ENCODE measurements around the gene BRCA1. TPM values are rescaled to one million over a fixed set of nuclear protein-coding genes. Genes with fewer than 3 reads are reported as not detected.

The BRCA1 gene
- total RNA-seq, 2 experiments from 2014 or later = 1.2 to 1.3 TPM

- intact Hi-C loops (cut with DNase I, micrococcal nuclease) = no loop called here
- H3K9me3 ChIP-seq (ENCODE audit: control insufficient read depth in 1 of 2, insufficient read depth in 1 of 2, low read length in 2 of 2) = no peaks in the 10 kb centered on the region
- H3K4me1 ChIP-seq (ENCODE audit: insufficient read depth, low read length) = no peaks in the 10 kb centered on the region
- POLR2A ChIA-PET = no interaction called here
- CTCF ChIA-PET = no interaction called here
- H3K36me3 ChIP-seq (ENCODE audit: insufficient read depth, low read length) = no peaks in the 10 kb centered on the region
- ATAC-seq (ENCODE audit: poor library complexity) (no peak), DNase-seq (no peak)
- TF ChIP-seq, protein P1, sequence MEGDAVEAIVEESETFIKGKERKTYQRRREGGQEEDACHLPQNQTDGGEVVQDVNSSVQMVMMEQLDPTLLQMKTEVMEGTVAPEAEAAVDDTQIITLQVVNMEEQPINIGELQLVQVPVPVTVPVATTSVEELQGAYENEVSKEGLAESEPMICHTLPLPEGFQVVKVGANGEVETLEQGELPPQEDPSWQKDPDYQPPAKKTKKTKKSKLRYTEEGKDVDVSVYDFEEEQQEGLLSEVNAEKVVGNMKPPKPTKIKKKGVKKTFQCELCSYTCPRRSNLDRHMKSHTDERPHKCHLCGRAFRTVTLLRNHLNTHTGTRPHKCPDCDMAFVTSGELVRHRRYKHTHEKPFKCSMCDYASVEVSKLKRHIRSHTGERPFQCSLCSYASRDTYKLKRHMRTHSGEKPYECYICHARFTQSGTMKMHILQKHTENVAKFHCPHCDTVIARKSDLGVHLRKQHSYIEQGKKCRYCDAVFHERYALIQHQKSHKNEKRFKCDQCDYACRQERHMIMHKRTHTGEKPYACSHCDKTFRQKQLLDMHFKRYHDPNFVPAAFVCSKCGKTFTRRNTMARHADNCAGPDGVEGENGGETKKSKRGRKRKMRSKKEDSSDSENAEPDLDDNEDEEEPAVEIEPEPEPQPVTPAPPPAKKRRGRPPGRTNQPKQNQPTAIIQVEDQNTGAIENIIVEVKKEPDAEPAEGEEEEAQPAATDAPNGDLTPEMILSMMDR (IDR thresholded peaks at IDR 0.05) = no peak
- no peaks in the 10 kb centered on the region for H3K4me1 Mint-ChIP-seq (ENCODE audit: low read depth)
- H3K9me3 Mint-ChIP-seq = no peaks in the 10 kb centered on the region
- no peak overlapping the region for H3K27ac Mint-ChIP-seq
- no peak overlapping the region for H3K4me3 ChIP-seq (ENCODE audit: low read length)
- no peak overlapping the region for H3K4me3 Mint-ChIP-seq
- H3K27ac ChIP-seq (ENCODE audit: low read depth in 1 of 2, low read length in 2 of 2) = no peak overlapping the region
- H3K27me3 ChIP-seq (ENCODE audit: control insufficient read depth in 1 of 2, insufficient read depth in 2 of 2, low read length in 2 of 2) = no peaks in the 10 kb centered on the region
- H3K27me3 Mint-ChIP-seq = no peaks in the 10 kb centered on the region
- no peaks in the 10 kb centered on the region for H3K36me3 Mint-ChIP-seq (ENCODE audit: low read depth)
These were observed 81.9 kb downstream of the BRCA1 start for GRCh38 chr17:43043307-43043706.

GRCh38 chr17:43042025-43042628 is 83.0 kb downstream of the BRCA1 start:
- DNase-seq (no peak), ATAC-seq (ENCODE audit: poor library complexity) (no peak)
- no peaks in the 10 kb centered on the region for H3K9me3 ChIP-seq (ENCODE audit: control insufficient read depth in 1 of 2, insufficient read depth in 1 of 2, low read length in 2 of 2)
- H3K27ac ChIP-seq (ENCODE audit: low read depth in 1 of 2, low read length in 2 of 2) = no peak overlapping the region
- Mint-ChIP-seq H3K4me1 (ENCODE audit: low read depth) (no peaks in the 10 kb centered on the region), H3K27ac (no peak overlapping the region), H3K36me3 (ENCODE audit: low read depth) (no peaks in the 10 kb centered on the region), H3K4me3 (no peak overlapping the region), H3K9me3 (no peaks in the 10 kb centered on the region), H3K27me3 (no peaks in the 10 kb centered on the region)
- no peaks in the 10 kb centered on the region for H3K36me3 ChIP-seq (ENCODE audit: insufficient read depth, low read length)
- intact Hi-C loops (cut with DNase I, micrococcal nuclease) = no loop called here
- H3K4me1 ChIP-seq (ENCODE audit: insufficient read depth, low read length) = no peaks in the 10 kb centered on the region
- POLR2A ChIA-PET = no interaction called here
- H3K4me3 ChIP-seq (ENCODE audit: low read length) = no peak overlapping the region
- CTCF ChIA-PET = no interaction called here
- TF ChIP-seq, protein P1 (IDR thresholded peaks at IDR 0.05) = no peak
- no peaks in the 10 kb centered on the region for H3K27me3 ChIP-seq (ENCODE audit: control insufficient read depth in 1 of 2, insufficient read depth in 2 of 2, low read length in 2 of 2)

DNA sequence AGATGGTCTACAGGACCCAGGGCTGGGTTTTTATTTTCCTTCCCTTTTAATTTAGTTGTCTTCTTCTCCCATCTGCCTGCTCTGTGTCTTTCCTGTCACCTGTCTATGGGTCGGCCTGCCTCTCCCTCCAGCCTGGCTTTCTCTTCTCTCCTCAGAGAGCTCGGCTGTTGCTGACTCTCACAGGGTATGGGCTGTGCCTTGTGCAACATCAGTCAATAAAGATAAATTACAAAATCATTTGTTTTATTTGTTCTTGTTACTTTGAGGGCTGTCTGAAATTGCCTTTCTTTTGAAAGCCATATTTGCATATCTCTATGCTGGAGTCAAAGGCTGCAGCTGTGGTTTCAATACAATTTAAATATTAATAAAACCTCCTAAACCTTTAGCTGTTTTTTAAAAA is 84.5 kb downstream of the BRCA1 start:
- no peaks in the 10 kb centered on the region for H3K27me3 Mint-ChIP-seq
- H3K4me1 Mint-ChIP-seq (ENCODE audit: low read depth) = no peaks in the 10 kb centered on the region
- no peak for DNase-seq
- intact Hi-C loops (cut with DNase I, micrococcal nuclease) = no loop called here
- Histone ChIP-seq H3K9me3 (ENCODE audit: control insufficient read depth in 1 of 2, insufficient read depth in 1 of 2, low read length in 2 of 2) (no peaks in the 10 kb centered on the region), H3K27me3 (ENCODE audit: control insufficient read depth in 1 of 2, insufficient read depth in 2 of 2, low read length in 2 of 2) (no peaks in the 10 kb centered on the region), H3K4me3 (ENCODE audit: low read length) (no peak overlapping the region), H3K36me3 (ENCODE audit: insufficient read depth, low read length) (no peaks in the 10 kb centered on the region), H3K4me1 (ENCODE audit: insufficient read depth, low read length) (no peaks in the 10 kb centered on the region), H3K27ac (ENCODE audit: low read depth in 1 of 2, low read length in 2 of 2) (no peak overlapping the region)
- ChIA-PET CTCF (no interaction called here), POLR2A (no interaction called here)
- TF ChIP-seq, protein P1 (IDR thresholded peaks at IDR 0.05) = no peak
- no peak overlapping the region for H3K4me3 Mint-ChIP-seq
- ATAC-seq (ENCODE audit: poor library complexity) = no peak
- H3K36me3 Mint-ChIP-seq (ENCODE audit: low read depth) = no peaks in the 10 kb centered on the region
- no peaks in the 10 kb centered on the region for H3K9me3 Mint-ChIP-seq
- no peak overlapping the region for H3K27ac Mint-ChIP-seq

All from CD4-positive, alpha-beta T cell (primary cell).